GM23338 (cell line): ENCODE measurements around the gene COL18A1.

Experiments
- CREB1 ChIP-seq: fragments of 250-450 bp; sonication (Bioruptor Pico); IDR thresholded peaks from 2 replicates; pipeline ENCODE4 v1.5.0; 2020; ENCODE audit warnings: low read depth, mild to moderate bottlenecking, moderate library complexity
- CTCF ChIP-seq, 2 experiments: fragments of 200-600 bp in 1 of 2; sonication (generic) in 1 of 2; conservative IDR thresholded peaks; 2 replicates each; pipeline versions ENCODE4 v1.5.1 to v1.6.1; 2016 to 2017; ENCODE audit warnings: antibody characterized with exemption in 2 of 2, low read depth in 2 of 2, mild to moderate bottlenecking in 2 of 2, moderate library complexity in 1 of 2
- EZH2 ChIP-seq: fragments of 200-600 bp; sonication (generic); IDR thresholded peaks from one replicate; pipeline ENCODE4 v1.8.0; 2017; ENCODE audit warnings: antibody characterized with exemption, mild to moderate bottlenecking, low read depth; ENCODE audit not compliant: unreplicated experiment
- EZH2phosphoT487 ChIP-seq: fragments of 200-600 bp; sonication (generic); IDR thresholded peaks from one replicate; pipeline ENCODE4 v1.8.1; 2018; ENCODE audit warnings: antibody characterized with exemption; ENCODE audit not compliant: unreplicated experiment
- REST ChIP-seq: IDR thresholded peaks from one replicate; pipeline ENCODE4 v1.6.1; 2018; ENCODE audit warnings: antibody characterized with exemption; ENCODE audit not compliant: unreplicated experiment

DNA sequence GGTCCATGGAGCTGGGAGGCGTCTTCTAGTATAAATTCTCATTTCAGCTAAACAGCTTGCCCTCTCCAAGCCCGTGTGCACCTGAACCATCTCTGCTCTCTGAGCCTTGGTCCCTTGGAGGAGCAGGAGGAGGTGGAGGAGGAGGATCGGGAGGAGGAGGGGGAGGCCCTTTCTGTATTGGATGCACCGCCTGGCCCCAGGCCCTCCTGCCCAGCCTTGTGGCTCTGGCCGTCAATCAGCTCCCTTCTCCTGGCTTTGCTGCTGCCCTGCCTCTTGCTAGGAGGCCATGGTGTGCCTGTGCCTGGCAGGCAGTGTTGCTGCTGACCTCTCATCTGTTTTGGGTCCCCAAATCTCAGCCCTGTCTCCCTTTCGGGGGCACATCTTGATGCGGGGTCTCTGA lies 9.0 kb downstream of the COL18A1 start:
- TF ChIP-seq CTCF (conservative IDR thresholded peaks at IDR 0.05; ENCODE audit: low read depth in 2 of 2): no peak
- no peak for TF ChIP-seq EZH2
- no peak for TF ChIP-seq EZH2phosphoT487
- TF ChIP-seq CREB1 (CRISPR knock-in tag): no peak
- no peak for TF ChIP-seq REST
